Heart right ventricle (tissue), 16 donors: Measurements from ENCODE around the gene KCNK3. TPM values are rescaled to one million over a fixed set of nuclear protein-coding genes. Genes with fewer than 3 reads are reported as not detected.

Source experiments
- ATAC-seq, 8 donors: fragments of 200-7000 bp; cut with Tn5 transposase; one replicate each; pipeline ENCODE4 v1.9.1; 2020; ENCODE audit warnings: mild to moderate bottlenecking in 8 of 8, moderate library complexity in 8 of 8, moderate number of reproducible peaks in 1 of 8
- DNase-seq, 2 donors: peaks; one replicate each; pipeline ENCODE4 v3.0.0-alpha.2; 2020
- H3K27ac ChIP-seq, 10 donors: fragments of 200-600 bp; sonication (generic) in 2 of 10; one replicate each; pipeline versions ENCODE4 v1.5.0 to v1.8.0; 2020 to 2022; ENCODE audit warnings: mild to moderate bottlenecking in 3 of 10
- H3K27me3 ChIP-seq, 7 donors: fragments of 200-600 bp; one replicate each; pipeline ENCODE4 v1.8.0; 2021 to 2022; ENCODE audit warnings: mild to moderate bottlenecking in 2 of 7
- H3K36me3 ChIP-seq, 9 donors: fragments of 200-600 bp; sonication (generic) in 1 of 9; one replicate each; pipeline versions ENCODE4 v1.5.0 to v1.8.0; 2020 to 2022; ENCODE audit warnings: mild to moderate bottlenecking in 2 of 9
- H3K4me1 ChIP-seq, 9 donors: fragments of 200-600 bp; sonication (generic) in 1 of 9; one replicate each; pipeline versions ENCODE4 v1.5.0 to v1.8.0; 2020 to 2022; ENCODE audit warnings: mild to moderate bottlenecking in 4 of 9
- H3K4me3 ChIP-seq, 10 donors: fragments of 200-600 bp; sonication (generic) in 2 of 10; one replicate each; pipeline versions ENCODE4 v1.5.0 to v1.8.0; 2020 to 2022; ENCODE audit warnings: mild to moderate bottlenecking in 7 of 10, moderate library complexity in 2 of 10
- H3K9me3 ChIP-seq, 11 donors: fragments of 200-600 bp in 10 of 11; sonication (generic) in 2 of 11; one replicate each; pipeline versions ENCODE4 v1.5.0 to v1.8.0; 2013 to 2022; ENCODE audit warnings: mild to moderate bottlenecking in 2 of 11, control low read depth in 1 of 11, moderate library complexity in 1 of 11
- CTCF ChIP-seq, 9 donors: fragments of 200-600 bp; sonication (generic) in 2 of 9; IDR thresholded peaks; one replicate each; pipeline versions ENCODE4 v1.5.0 to v1.8.0; 2021 to 2022; ENCODE audit warnings: antibody characterized with exemption in 9 of 9, mild to moderate bottlenecking in 5 of 9, moderate library complexity in 1 of 9
- WGBS, 2 donors: extraction: QIAGEN DNeasy Blood & Tissue Kit; methylation state at CpG; one replicate each; pipeline ENCODE4 v1.1.7; 2013; ENCODE audit warnings: inconsistent platforms in 1 of 2; 5-methylcytosine and 5-hydroxymethylcytosine counted together
- intact Hi-C, 10 donors: fragments of 100-400 bp; cut with DNase I; formaldehyde crosslinking; loops; one replicate each; pipeline versions ENCODE4 v1.11.1 to v1.14.2; 2022
- polyA plus RNA-seq, 2 donors: library from polyadenylated mRNA; stranded (reverse); fragments of 200-250 nt; gene quantifications; one replicate each; pipeline ENCODE4 v1.2.3, GENCODE V29; 2013
- total RNA-seq, 10 donors: library from RNA; stranded (reverse); fragmentation: NEBNext Ultra II Directional in 3 of 10; extraction: Animal tissue kit (Norgen Biotek cat#: 25700) in 3 of 10; gene quantifications; one replicate each; pipeline versions ENCODE4 v1.2.1 to v1.2.4, GENCODE V29; 2021 to 2023
- donor health status: Arrhythmogenic right ventricular cardiomyopathy.
- donor health status: ischemic (EF 13 %, LVEDD 7.1; RV severe dilation, severe dysfunction).
- donor health status: healthy with polysubstance abuse.
- donor health status: DM: no; HTN: yes; CAD: no.
- donor health status: DM: no; HTN: no; CAD: no.
- donor health status: ischemic (EF 25% LVEDD 6.9; RV normal size, moderate dysfunction).
- donor health status: ischemic (EF 25% LVEDD 5.7; RV mildly dilated, moderate dysfunction).
- donor health status: healthy.
- donor health status: DM: yes; HTN: yes; CAD: no.
- donor health status: Ischemic cardiomyopathy.
- donor health status: ischemic (EF 35%, LVEDD 5.7; RV mildly dilated, moderate dysfunction).
- donor health status: nonischemic (EF 11% LVEDD 7.7; RV severe dilation, severe dysfunction).
- donor health status: DM: yes; HTN: yes; CAD: no.
- donor health status: PGD.
- donor health status: ischemic (EF 29% LVEDD 5.4; RV normal size, mild dysfunction).
- donor health status: nonischemic (EF 23%, LVEDD 6.1; RV moderate dilation, normal function).

Gene KCNK3
- total and polyA plus RNA-seq, 12 donors = 0.19 to 6.8 (median 0.99) TPM

- DNase-seq (no peak), ATAC-seq (no peak)
- no peak overlapping the region for H3K27ac ChIP-seq
- WGBS, 2 donors = 84 to 86% methylated on average over 4 of the region's 4 CpGs
- peaks cover 0 to 5% (median 0%) of the 10 kb centered on the region in 11 donors for H3K9me3 ChIP-seq
- no peaks in the 10 kb centered on the region for H3K36me3 ChIP-seq
- H3K4me3 ChIP-seq = no peak overlapping the region
- no peak for TF ChIP-seq CTCF (IDR thresholded peaks at IDR 0.05)
- no peaks in the 10 kb centered on the region for H3K27me3 ChIP-seq
- H3K4me1 ChIP-seq = peaks cover 6 to 26% (median 14%) of the 10 kb centered on the region in 9 donors
- intact Hi-C loops = no loop called here
Measured at GRCh38 chr2:26754972-26755670, 62.6 kb downstream of the KCNK3 start.

- ATAC-seq (peak in 1 of 8 donors; percentile 28), DNase-seq (no peak)
- Histone ChIP-seq H3K4me3 (no peak overlapping the region), H3K27ac (peak overlapping the region in 2 of 10 donors; percentile 34 to 68), H3K27me3 (no peaks in the 10 kb centered on the region), H3K9me3 (peaks cover 0 to 4% (median 0%) of the 10 kb centered on the region in 11 donors), H3K36me3 (no peaks in the 10 kb centered on the region), H3K4me1 (peaks cover 6 to 26% (median 14%) of the 10 kb centered on the region in 9 donors)
- intact Hi-C loops = no loop called here
- 64 to 71% methylated on average over 5 of the region's 5 CpGs for WGBS, 2 donors
- no peak for TF ChIP-seq CTCF (IDR thresholded peaks at IDR 0.05)
Measured at GRCh38 chr2:26756337-26756736, 63.8 kb downstream of the KCNK3 start.

- TF ChIP-seq CTCF (IDR thresholded peaks at IDR 0.05) = no peak
- ATAC-seq (peak; percentile 37 to 82 (median 72)), DNase-seq (peak in 1 of 2 donors; percentile 62)
- Histone ChIP-seq H3K4me3 (no peak overlapping the region), H3K27me3 (no peaks in the 10 kb centered on the region), H3K4me1 (peaks cover 6 to 26% (median 15%) of the 10 kb centered on the region in 9 donors), H3K27ac (peak overlapping the region in 9 of 10 donors; percentile 33 to 87 (median 52)), H3K9me3 (no peaks in the 10 kb centered on the region), H3K36me3 (no peaks in the 10 kb centered on the region)
- WGBS, 2 donors = 52 to 53% methylated on average over 6 of the region's 6 CpGs
- intact Hi-C loops = no loop called here
Measured at GRCh38 chr2:26757873-26758789, 65.6 kb downstream of the KCNK3 start.

GRCh38 chr2:26758790-26759321 is 66.3 kb downstream of the KCNK3 start:
- Histone ChIP-seq H3K36me3 (no peaks in the 10 kb centered on the region), H3K4me1 (peaks cover 6 to 32% (median 19%) of the 10 kb centered on the region in 9 donors), H3K9me3 (no peaks in the 10 kb centered on the region), H3K27ac (peak overlapping the region in 5 of 10 donors; percentile 33 to 87 (median 59)), H3K4me3 (no peak overlapping the region), H3K27me3 (no peaks in the 10 kb centered on the region)
- TF ChIP-seq CTCF (IDR thresholded peaks at IDR 0.05) = no peak
- DNase-seq (no peak), ATAC-seq (no peak)
- intact Hi-C loops = no loop called here
- 80 to 88% methylated on average over 7 of the region's 7 CpGs for WGBS, 2 donors
